SU-DHL-6 (cell line): ENCODE results near the gene SLC9A9.

Experiments
- H2AFZ ChIP-seq: fragments of 200-600 bp; sonication (generic); 2 replicates; pipeline ENCODE4 v1.6.1; 2014; ENCODE audit warnings: low read depth, mild to moderate bottlenecking, moderate library complexity, mixed read lengths, antibody characterized with exemption, low read length; ENCODE audit not compliant: severe bottlenecking
- H3F3A ChIP-seq: fragments of 200-600 bp; shearing (Covaris generic); 2 replicates; pipeline ENCODE4 v1.6.0; 2016; ENCODE audit warnings: antibody characterized with exemption, mild to moderate bottlenecking; ENCODE audit not compliant: insufficient read depth
- H3K27ac ChIP-seq: fragments of 200-600 bp; sonication (generic); 2 replicates; pipeline ENCODE4 v1.5.1; 2016; ENCODE audit warnings: low read depth, mild to moderate bottlenecking, low read length, moderate library complexity, mixed read lengths
- H3K27me3 ChIP-seq: fragments of 200-600 bp; sonication (generic), shearing (Covaris generic); 2 replicates; pipeline ENCODE4 v1.6.0; 2014; ENCODE audit warnings: mild to moderate bottlenecking, low read length
- H3K36me3 ChIP-seq: fragments of 200-600 bp; sonication (generic); 2 replicates; pipeline ENCODE4 v1.6.1; 2014; ENCODE audit warnings: mild to moderate bottlenecking, low read length, mixed read lengths
- H3K4me2 ChIP-seq: fragments of 300-600, 200-600 bp; shearing (Covaris generic), sonication (generic); 2 replicates; pipeline ENCODE4 v1.6.0; 2014; ENCODE audit warnings: low read length, low read depth, mild to moderate bottlenecking; ENCODE audit not compliant: poor library complexity, severe bottlenecking
- H3K4me3 ChIP-seq: fragments of 200-600 bp; sonication (generic); 2 replicates; pipeline ENCODE4 v1.5.1; 2014; ENCODE audit warnings: antibody characterized with exemption, low read length, mild to moderate bottlenecking, mixed read lengths; ENCODE audit not compliant: insufficient read depth, poor library complexity, severe bottlenecking
- H3K79me2 ChIP-seq: fragments of 200-600 bp; sonication (generic); 2 replicates; pipeline ENCODE4 v1.6.1; 2014; ENCODE audit warnings: mild to moderate bottlenecking, low read length, moderate library complexity; ENCODE audit not compliant: insufficient read depth
- H3K9ac ChIP-seq: fragments of 200-600 bp; sonication (generic); 2 replicates; pipeline ENCODE4 v1.7.0; 2014; ENCODE audit warnings: mild to moderate bottlenecking, low read length
- H3K9me2 ChIP-seq: fragments of 200-600 bp; sonication (generic); replicated peaks from 2 replicates; pipeline ENCODE4 v1.6.1; 2014; ENCODE audit warnings: low read length; ENCODE audit not compliant: insufficient read depth
- H3K9me3 ChIP-seq: fragments of 200-600 bp; sonication (generic); 2 replicates; pipeline ENCODE4 v1.6.1; 2014; ENCODE audit warnings: low read length, mixed read lengths; ENCODE audit not compliant: insufficient read depth
- H4K20me1 ChIP-seq: fragments of 200-600 bp; sonication (generic); 2 replicates; pipeline ENCODE4 v1.6.1; 2014; ENCODE audit warnings: low read depth, mild to moderate bottlenecking, antibody characterized with exemption, low read length, moderate library complexity, mixed read lengths
- EZH2phosphoT487 ChIP-seq: fragments of 200-600 bp; sonication (generic), shearing (Covaris generic); conservative IDR thresholded peaks from 2 replicates; pipeline ENCODE4 v1.6.1; 2018; ENCODE audit warnings: mild to moderate bottlenecking, antibody characterized with exemption, low read length, moderate library complexity, mixed read lengths
- TF ChIP-seq, protein P1 (sequence below): fragments of 200-600 bp; sonication (generic); IDR thresholded peaks from one replicate; pipeline ENCODE4 v1.5.1; 2017; ENCODE audit warnings: antibody characterized with exemption, mild to moderate bottlenecking, low read length, moderate library complexity; ENCODE audit not compliant: insufficient read depth, poor library complexity, severe bottlenecking

The SLC9A9 gene

GRCh38 chr3:143387425-143387824 is 460.8 kb downstream of the SLC9A9 start:
- H3K4me3 ChIP-seq, result no peak overlapping the region
- no peaks in the 10 kb centered on the region for H3K79me2 ChIP-seq
- no peak overlapping the region for H3K27ac ChIP-seq
- no peak overlapping the region for H3K9ac ChIP-seq
- TF ChIP-seq, protein P1, sequence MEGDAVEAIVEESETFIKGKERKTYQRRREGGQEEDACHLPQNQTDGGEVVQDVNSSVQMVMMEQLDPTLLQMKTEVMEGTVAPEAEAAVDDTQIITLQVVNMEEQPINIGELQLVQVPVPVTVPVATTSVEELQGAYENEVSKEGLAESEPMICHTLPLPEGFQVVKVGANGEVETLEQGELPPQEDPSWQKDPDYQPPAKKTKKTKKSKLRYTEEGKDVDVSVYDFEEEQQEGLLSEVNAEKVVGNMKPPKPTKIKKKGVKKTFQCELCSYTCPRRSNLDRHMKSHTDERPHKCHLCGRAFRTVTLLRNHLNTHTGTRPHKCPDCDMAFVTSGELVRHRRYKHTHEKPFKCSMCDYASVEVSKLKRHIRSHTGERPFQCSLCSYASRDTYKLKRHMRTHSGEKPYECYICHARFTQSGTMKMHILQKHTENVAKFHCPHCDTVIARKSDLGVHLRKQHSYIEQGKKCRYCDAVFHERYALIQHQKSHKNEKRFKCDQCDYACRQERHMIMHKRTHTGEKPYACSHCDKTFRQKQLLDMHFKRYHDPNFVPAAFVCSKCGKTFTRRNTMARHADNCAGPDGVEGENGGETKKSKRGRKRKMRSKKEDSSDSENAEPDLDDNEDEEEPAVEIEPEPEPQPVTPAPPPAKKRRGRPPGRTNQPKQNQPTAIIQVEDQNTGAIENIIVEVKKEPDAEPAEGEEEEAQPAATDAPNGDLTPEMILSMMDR, result no peak
- TF ChIP-seq EZH2phosphoT487, result no peak
- no peaks in the 10 kb centered on the region for H4K20me1 ChIP-seq
- no peaks in the 10 kb centered on the region for H3K27me3 ChIP-seq
- no peaks in the 10 kb centered on the region for H3K36me3 ChIP-seq
- no peak overlapping the region for H3K4me2 ChIP-seq
- no peaks in the 10 kb centered on the region for H3F3A ChIP-seq
- H3K9me2 ChIP-seq, result no peaks in the 10 kb centered on the region
- H2AFZ ChIP-seq, result no peak overlapping the region
- no peaks in the 10 kb centered on the region for H3K9me3 ChIP-seq

DNA sequence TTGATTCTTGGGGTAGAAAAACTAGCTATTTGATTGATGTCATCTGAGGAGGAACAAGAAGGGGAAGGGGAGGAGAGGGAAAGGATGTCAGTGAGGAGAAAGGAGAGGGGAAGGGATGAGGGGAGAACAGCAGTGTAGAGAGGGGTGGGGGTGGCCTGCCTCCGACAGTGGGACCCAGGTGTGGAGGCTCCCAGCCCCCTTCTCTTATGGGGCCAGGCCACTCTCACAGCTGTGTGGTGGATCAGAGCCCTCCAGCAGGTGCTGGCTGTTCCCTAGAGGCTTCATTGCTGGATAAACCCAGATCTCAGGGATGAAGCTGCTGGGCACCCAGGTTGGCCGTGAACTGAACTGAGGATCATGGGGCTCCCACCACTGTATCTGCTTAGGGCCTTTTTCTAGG is 464.2 kb downstream of the SLC9A9 start:
- no peak overlapping the region for H3K4me2 ChIP-seq
- TF ChIP-seq, protein P1, result no peak
- no peak for TF ChIP-seq EZH2phosphoT487
- H3F3A ChIP-seq, result no peaks in the 10 kb centered on the region
- H3K4me3 ChIP-seq, result no peak overlapping the region
- H3K27me3 ChIP-seq, result no peaks in the 10 kb centered on the region
- no peaks in the 10 kb centered on the region for H4K20me1 ChIP-seq
- H3K27ac ChIP-seq, result no peak overlapping the region
- H2AFZ ChIP-seq, result no peak overlapping the region
- no peaks in the 10 kb centered on the region for H3K9me3 ChIP-seq
- H3K9ac ChIP-seq, result no peak overlapping the region
- no peaks in the 10 kb centered on the region for H3K36me3 ChIP-seq
- H3K79me2 ChIP-seq, result no peaks in the 10 kb centered on the region
- no peaks in the 10 kb centered on the region for H3K9me2 ChIP-seq

- no peaks in the 10 kb centered on the region for H3K79me2 ChIP-seq
- no peaks in the 10 kb centered on the region for H4K20me1 ChIP-seq
- no peaks in the 10 kb centered on the region for H3F3A ChIP-seq
- no peak overlapping the region for H3K9ac ChIP-seq
- H3K4me2 ChIP-seq, result no peak overlapping the region
- TF ChIP-seq, protein P1, result no peak
- TF ChIP-seq EZH2phosphoT487, result no peak
- no peaks in the 10 kb centered on the region for H3K27me3 ChIP-seq
- H3K9me3 ChIP-seq, result no peaks in the 10 kb centered on the region
- no peak overlapping the region for H2AFZ ChIP-seq
- H3K9me2 ChIP-seq, result no peaks in the 10 kb centered on the region
- no peaks in the 10 kb centered on the region for H3K36me3 ChIP-seq
- H3K27ac ChIP-seq, result no peak overlapping the region
- no peak overlapping the region for H3K4me3 ChIP-seq
Measured at GRCh38 chr3:143383421-143383820, 464.8 kb downstream of the SLC9A9 start.

GRCh38 chr3:143382816-143383215 is 465.5 kb downstream of the SLC9A9 start:
- Histone ChIP-seq H2AFZ (no peak overlapping the region), H4K20me1 (no peaks in the 10 kb centered on the region), H3K27ac (no peak overlapping the region), H3K27me3 (no peaks in the 10 kb centered on the region), H3K79me2 (no peaks in the 10 kb centered on the region), H3K9me3 (no peaks in the 10 kb centered on the region), H3K9ac (no peak overlapping the region), H3K4me3 (no peak overlapping the region), H3K4me2 (no peak overlapping the region), H3F3A (no peaks in the 10 kb centered on the region), H3K36me3 (no peaks in the 10 kb centered on the region), H3K9me2 (no peaks in the 10 kb centered on the region)
- TF ChIP-seq EZH2phosphoT487, result no peak
- TF ChIP-seq, protein P1, result no peak
